GM19468 (cell line): Measurements from ENCODE around the gene PUS3.

Source experiments
- ATAC-seq: cut with Tn5 transposase; IDR thresholded peaks from one replicate; pipeline ENCODE4 v1.9.1; 2021; ENCODE audit warnings: mild to moderate bottlenecking, moderate library complexity, moderate number of reproducible peaks; ENCODE audit not compliant: unreplicated experiment; ENCODE audit errors: extremely low read depth

Gene PUS3

GRCh38 chr11:125902927-125903710 is at the start of gene PUS3:
TSS of gene PUS3 (minus strand) at chr11:125903206. CDS start at chr11:125896284, 6,922 bp downstream.
- ATAC-seq, result peak; percentile 91

GRCh38 chr11:125952559-125952958 is 49.6 kb upstream of the PUS3 start:
- no peak for ATAC-seq

GRCh38 chr11:125951731-125952130 is 48.7 kb upstream of the PUS3 start:
- ATAC-seq, result no peak

- ATAC-seq, result no peak
Observed at GRCh38 chr11:125950696-125951651, 48.0 kb upstream of the PUS3 start.

GRCh38 chr11:125950178-125950490 is 47.1 kb upstream of the PUS3 start:
- ATAC-seq, result no peak

GRCh38 chr11:125949271-125950177 is 46.5 kb upstream of the PUS3 start:
- no peak for ATAC-seq

GRCh38 chr11:125948278-125949051 is 45.5 kb upstream of the PUS3 start:
- ATAC-seq, result no peak

- no peak for ATAC-seq
Observed at GRCh38 chr11:125947419-125948277, 44.6 kb upstream of the PUS3 start.

GRCh38 chr11:125946712-125947418 is 43.9 kb upstream of the PUS3 start:
- ATAC-seq, result no peak

- ATAC-seq, result no peak
Observed at GRCh38 chr11:125945797-125946520, 43.0 kb upstream of the PUS3 start, which contains the start of gene VSIG10L2. TSS of gene VSIG10L2 (plus strand) at chr11:125946044. CDS start at chr11:125946056, 12 bp downstream.

- no peak for ATAC-seq
Observed at GRCh38 chr11:125945011-125945796, 42.2 kb upstream of the PUS3 start.

- ATAC-seq, result no peak
Observed at GRCh38 chr11:125944350-125945010, 41.5 kb upstream of the PUS3 start.

- ATAC-seq, result no peak
Observed at GRCh38 chr11:125943661-125944349, 40.8 kb upstream of the PUS3 start.

- no peak for ATAC-seq
Observed at GRCh38 chr11:125942771-125943428, 39.9 kb upstream of the PUS3 start.
